H1 (cell line): ENCODE measurements around the gene IFT81.

ENCODE experiments used
- CBX8 ChIP-seq: fragments of 300-800, 300-1000 bp; sonication (generic); IDR thresholded peaks from 2 replicates; pipeline ENCODE4 v1.7.1; 2016; ENCODE audit warnings: low read depth, low read length, borderline replicate concordance
- CHD1 ChIP-seq: IDR thresholded peaks from 2 replicates; pipeline ENCODE4 v1.6.1; 2012; ENCODE audit warnings: low read depth, low read length, improper control_type of control experiment
- EZH2 ChIP-seq: fragments of 200-600 bp; sonication (generic); IDR thresholded peaks from 2 replicates; pipeline ENCODE4 v1.7.1; 2012; ENCODE audit warnings: low read depth, mild to moderate bottlenecking, moderate library complexity, low read length, inconsistent platforms; ENCODE audit not compliant: severe bottlenecking
- FOSL1 ChIP-seq: IDR thresholded peaks from 2 replicates; pipeline ENCODE4 v1.6.1; 2011; ENCODE audit warnings: mild to moderate bottlenecking, low read depth, low read length, moderate library complexity; ENCODE audit not compliant: insufficient read depth
- MAFK ChIP-seq: IDR thresholded peaks from 2 replicates; pipeline ENCODE4 v1.6.1; 2012; ENCODE audit warnings: low read depth, mild to moderate bottlenecking, improper control_type of control experiment, low read length
- POLR2AphosphoS5 ChIP-seq: IDR thresholded peaks from 2 replicates; pipeline ENCODE4 v1.6.1; 2011; ENCODE audit warnings: low read depth, low read length
- RBBP5 ChIP-seq: IDR thresholded peaks from 2 replicates; pipeline ENCODE4 v1.7.1; 2012; ENCODE audit warnings: low read depth, mild to moderate bottlenecking, inconsistent platforms, low read length, moderate library complexity, borderline replicate concordance
- TAF1 ChIP-seq: IDR thresholded peaks from 2 replicates; pipeline ENCODE4 v1.6.1; 2011; ENCODE audit warnings: mild to moderate bottlenecking, low read depth, low read length
- TF ChIP-seq, protein P1 (sequence below), 3 experiments: IDR thresholded peaks; 1 replicate in 2 of 3; 2 replicates in 1 of 3; pipeline versions ENCODE4 v1.5.1 to v1.6.1; 2011; ENCODE audit warnings: low read length in 3 of 3, mild to moderate bottlenecking in 3 of 3, inconsistent platforms in 2 of 3, low read depth in 1 of 3, moderate library complexity in 1 of 3; ENCODE audit not compliant: insufficient read depth in 1 of 3; ENCODE audit errors: control extremely low read depth in 1 of 3

DNA sequence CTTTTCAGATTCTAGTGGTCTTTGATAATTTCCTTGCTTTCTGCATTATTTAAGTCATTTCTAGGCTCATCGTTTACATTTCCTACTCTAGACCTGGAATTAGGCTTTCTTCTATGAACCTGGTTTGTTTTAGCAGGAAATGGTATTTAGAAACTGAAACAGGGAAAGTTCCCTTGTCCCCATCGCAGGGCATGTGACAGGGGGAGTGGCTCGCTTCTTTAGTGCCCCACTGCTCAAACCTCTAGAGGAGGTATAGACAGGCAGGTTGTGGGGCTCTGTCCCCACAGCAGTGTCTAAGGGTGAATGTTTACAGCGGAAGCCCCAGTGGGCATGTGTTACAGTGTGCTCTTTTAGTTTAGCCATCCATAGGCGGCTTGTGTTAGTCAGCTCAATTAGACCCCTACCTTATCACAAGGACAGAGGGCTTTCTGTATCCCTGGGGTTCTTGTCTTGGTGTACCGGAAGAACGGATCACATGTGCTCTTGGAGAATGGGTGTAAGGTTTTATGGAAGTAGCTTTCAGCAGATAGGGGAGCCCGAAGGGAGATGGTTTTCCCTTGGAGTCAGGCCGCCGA lies 25.0 kb downstream of the IFT81 start:
- TF ChIP-seq, protein P1, sequence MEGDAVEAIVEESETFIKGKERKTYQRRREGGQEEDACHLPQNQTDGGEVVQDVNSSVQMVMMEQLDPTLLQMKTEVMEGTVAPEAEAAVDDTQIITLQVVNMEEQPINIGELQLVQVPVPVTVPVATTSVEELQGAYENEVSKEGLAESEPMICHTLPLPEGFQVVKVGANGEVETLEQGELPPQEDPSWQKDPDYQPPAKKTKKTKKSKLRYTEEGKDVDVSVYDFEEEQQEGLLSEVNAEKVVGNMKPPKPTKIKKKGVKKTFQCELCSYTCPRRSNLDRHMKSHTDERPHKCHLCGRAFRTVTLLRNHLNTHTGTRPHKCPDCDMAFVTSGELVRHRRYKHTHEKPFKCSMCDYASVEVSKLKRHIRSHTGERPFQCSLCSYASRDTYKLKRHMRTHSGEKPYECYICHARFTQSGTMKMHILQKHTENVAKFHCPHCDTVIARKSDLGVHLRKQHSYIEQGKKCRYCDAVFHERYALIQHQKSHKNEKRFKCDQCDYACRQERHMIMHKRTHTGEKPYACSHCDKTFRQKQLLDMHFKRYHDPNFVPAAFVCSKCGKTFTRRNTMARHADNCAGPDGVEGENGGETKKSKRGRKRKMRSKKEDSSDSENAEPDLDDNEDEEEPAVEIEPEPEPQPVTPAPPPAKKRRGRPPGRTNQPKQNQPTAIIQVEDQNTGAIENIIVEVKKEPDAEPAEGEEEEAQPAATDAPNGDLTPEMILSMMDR (IDR thresholded peaks at IDR 0.05; ENCODE audit: control extremely low read depth in 1 of 3, insufficient read depth in 1 of 3, low read depth in 1 of 3, low read length in 3 of 3) = no peak
- TF ChIP-seq TAF1 (no peak), FOSL1 (no peak), EZH2 (no peak), CBX8 (no peak), CHD1 (no peak), RBBP5 (no peak), MAFK (no peak), POLR2AphosphoS5 (no peak)
